Right ventricle myocardium superior (tissue), 1 donor: ENCODE measurements around the gene USP17L10. TPM values are rescaled to one million over a fixed set of nuclear protein-coding genes. Genes with fewer than 3 reads are reported as not detected.

Source experiments
- total RNA-seq: library from RNA; stranded (reverse); fragmentation: NEBNext Ultra II Directional; extraction: Animal tissue kit (Norgen Biotek cat#: 25700); gene quantifications from one replicate; pipeline ENCODE4 v1.2.1, GENCODE V29; 2021
- donor health status: DM: no; HTN: yes; CAD: no; lungs with severe emphysema.

Gene USP17L10
- total RNA-seq, 1 donor from 2014 or later = not detected

Other genes starting within 250 kb of the USP17L10 start
- gene FAM90A26, start 40.2 kb upstream of the USP17L10 start, total RNA-seq = not detected
- gene USP17L11, start 4.7 kb downstream of the USP17L10 start, total RNA-seq = not detected
- not detected for gene USP17L12, start 9.5 kb downstream of the USP17L10 start, total RNA-seq
- gene USP17L13, start 14.2 kb downstream of the USP17L10 start, total RNA-seq = not detected
- gene USP17L15, start 23.7 kb downstream of the USP17L10 start, total RNA-seq = not detected
- not detected for gene USP17L17, start 33.2 kb downstream of the USP17L10 start, total RNA-seq
- not detected for gene USP17L18, start 38.0 kb downstream of the USP17L10 start, total RNA-seq
- gene USP17L19, start 42.7 kb downstream of the USP17L10 start, total RNA-seq = not detected
- gene USP17L20, start 47.5 kb downstream of the USP17L10 start, total RNA-seq = not detected
- not detected for gene USP17L21, start 52.2 kb downstream of the USP17L10 start, total RNA-seq
- not detected for gene USP17L22, start 57.0 kb downstream of the USP17L10 start, total RNA-seq
- not detected for gene USP17L24, start 114.5 kb downstream of the USP17L10 start, total RNA-seq
- not detected for gene USP17L25, start 119.3 kb downstream of the USP17L10 start, total RNA-seq
- gene USP17L26, start 124.0 kb downstream of the USP17L10 start, total RNA-seq = not detected
- gene USP17L5, start 128.7 kb downstream of the USP17L10 start, total RNA-seq = not detected
- gene USP17L27, start 133.5 kb downstream of the USP17L10 start, total RNA-seq = not detected
- gene USP17L28, start 138.2 kb downstream of the USP17L10 start, total RNA-seq = not detected
- gene USP17L29, start 143.0 kb downstream of the USP17L10 start, total RNA-seq = not detected
- not detected for gene USP17L30, start 152.5 kb downstream of the USP17L10 start, total RNA-seq
- not detected for gene DEFB131A, start 233.8 kb downstream of the USP17L10 start, total RNA-seq